HS-5 (cell line): ENCODE measurements around the gene SHMT2.
"Not testable (repeated sequence)": the region's sequence is repeated elsewhere in the genome, so short reads cannot be mapped to it uniquely, and the experiment has no call there.

Source experiments
- DNase-seq: peaks from one replicate; pipeline ENCODE4 v3.0.0-alpha.2; 2012; ENCODE audit warnings: low read depth

Gene SHMT2

DNA sequence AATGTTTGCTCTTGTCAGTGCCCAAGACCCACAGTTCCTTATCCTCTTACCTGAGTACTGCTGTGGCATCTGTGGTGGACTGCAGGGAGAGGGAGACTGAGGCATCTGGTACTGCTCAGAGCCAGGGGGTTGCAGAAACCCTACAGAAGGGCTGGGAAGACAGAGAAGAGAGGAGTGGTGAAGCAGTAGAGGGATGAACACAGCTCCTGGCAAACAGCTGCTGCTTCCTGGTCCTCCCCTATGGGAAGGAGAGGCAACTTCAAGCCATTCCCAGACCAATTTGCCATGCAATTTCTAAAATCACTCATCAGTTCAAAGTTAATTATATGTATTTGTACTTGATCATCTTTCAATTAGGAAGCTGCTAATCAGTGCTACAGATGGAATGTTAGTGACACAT is 37.2 kb downstream of the SHMT2 start:
- no peak for DNase-seq

DNA sequence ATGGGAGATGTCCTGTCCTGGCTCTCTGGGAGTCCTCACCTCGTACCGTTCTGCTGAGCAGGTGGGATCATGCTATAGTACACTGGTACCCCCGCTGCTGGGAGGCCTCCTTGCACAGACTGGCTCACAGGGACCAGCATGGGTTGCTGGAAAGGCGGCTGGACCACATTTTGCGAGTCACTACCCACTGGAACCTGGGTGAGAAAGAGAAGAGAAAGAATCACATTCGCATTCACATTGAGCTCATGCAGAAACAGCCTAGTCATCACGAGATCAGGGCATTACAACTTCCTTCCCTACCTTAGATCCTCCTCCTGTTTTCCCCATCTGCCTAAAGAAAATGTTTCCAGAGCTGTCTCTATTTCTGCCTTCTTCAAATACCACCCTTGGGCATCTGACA is 38.8 kb downstream of the SHMT2 start:
- peak; percentile 25 for DNase-seq

DNA sequence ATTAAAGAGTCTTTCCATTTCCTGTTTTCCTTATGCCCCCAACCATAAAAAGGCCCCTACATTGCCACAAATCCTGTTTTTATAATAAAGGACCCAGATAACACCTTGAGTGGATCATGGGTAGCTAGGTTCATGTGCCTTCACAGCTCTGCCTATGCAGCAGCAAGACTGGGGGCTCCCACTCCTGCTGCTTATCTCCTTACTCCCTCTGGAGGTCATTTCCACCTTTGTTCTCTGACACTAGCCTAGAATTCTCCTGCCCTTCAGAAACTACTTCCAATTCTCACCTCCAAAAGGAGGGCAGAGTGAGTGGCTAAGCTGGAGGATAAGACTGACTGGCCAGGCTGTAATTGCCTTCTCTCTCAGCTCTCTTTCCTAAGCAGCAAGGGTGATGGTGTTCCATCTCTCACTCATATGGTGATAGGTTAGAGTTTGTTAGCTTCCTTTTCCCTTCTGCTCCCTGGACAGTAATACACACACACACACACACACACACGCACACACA is 41.5 kb downstream of the SHMT2 start:
- no peak for DNase-seq

DNA sequence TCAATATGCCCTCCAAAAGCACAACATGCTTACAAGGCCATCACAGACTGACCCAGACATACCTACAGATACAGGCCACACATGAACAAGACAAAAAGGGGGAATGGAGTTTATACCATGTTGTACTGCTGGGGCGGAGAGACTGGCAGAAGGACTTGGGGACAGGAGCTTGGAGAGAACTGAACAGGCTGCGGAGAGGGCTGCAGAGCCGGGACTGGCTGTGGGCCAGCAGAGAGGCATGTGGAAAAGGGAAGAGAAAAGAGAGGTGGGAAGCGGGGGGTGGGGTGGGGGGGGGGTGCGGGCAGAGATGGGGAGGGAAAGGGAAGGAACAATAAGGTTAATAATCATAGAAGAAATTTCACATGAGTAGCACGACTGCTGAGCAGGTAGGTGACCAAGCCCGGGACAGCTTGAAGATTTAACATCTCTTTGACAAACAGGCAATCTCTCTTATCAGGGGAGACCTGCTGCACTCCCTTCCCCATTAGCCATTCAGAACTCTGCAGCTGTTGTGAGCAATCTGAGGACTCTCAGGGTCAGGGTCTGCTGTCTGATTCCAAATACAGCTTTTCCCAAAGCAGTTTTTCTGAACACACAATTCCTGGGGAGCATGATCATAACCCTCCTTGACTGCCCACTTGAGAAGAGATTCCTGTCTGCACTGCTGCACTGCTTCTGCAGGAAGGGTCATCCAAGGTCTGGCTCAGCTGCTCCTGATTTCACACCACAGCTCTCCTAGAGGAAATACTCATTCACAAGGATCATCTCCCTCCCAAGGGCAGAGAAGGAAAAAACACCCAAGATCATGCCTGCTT is 43.0 kb downstream of the SHMT2 start:
- no peak for DNase-seq

DNA sequence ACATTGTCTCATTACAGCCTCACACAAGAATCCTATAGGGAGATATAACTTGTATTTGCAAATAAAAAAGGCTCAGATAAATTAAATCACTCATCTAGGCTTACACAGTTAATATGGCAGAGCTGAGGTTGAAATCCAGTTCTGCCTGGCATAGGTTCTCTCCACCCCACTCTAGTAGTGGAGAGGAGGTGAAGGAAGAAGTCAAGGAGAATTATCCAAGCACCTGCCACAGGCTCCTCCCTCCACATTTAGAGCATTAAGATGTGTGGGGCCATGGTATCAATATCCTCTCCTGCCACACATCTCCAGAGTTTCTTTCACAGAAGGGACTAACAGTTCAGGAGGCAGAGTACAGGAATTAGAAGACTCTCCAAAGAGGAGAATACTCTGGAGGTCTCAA is 44.0 kb downstream of the SHMT2 start:
- DNase-seq = no peak

DNA sequence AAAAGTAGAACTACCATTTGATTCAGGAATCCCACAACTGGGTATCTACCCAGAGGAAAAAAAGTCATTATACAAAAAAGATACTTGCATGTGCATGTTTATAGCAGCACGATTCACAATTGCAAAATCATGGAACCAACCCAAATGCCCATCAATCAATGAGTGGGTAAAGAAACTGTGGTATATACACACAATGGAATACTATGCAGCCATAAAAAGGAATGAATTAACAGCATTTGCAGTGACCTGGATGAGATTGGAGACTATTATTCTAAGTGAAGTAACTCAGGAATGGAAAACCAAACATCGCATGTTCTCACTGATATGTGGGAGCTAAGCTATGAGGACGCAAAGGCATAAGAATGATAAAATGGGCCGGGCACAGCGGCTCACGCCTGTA is 46.7 kb downstream of the SHMT2 start:
- DNase-seq = not testable (repeated sequence)

DNA sequence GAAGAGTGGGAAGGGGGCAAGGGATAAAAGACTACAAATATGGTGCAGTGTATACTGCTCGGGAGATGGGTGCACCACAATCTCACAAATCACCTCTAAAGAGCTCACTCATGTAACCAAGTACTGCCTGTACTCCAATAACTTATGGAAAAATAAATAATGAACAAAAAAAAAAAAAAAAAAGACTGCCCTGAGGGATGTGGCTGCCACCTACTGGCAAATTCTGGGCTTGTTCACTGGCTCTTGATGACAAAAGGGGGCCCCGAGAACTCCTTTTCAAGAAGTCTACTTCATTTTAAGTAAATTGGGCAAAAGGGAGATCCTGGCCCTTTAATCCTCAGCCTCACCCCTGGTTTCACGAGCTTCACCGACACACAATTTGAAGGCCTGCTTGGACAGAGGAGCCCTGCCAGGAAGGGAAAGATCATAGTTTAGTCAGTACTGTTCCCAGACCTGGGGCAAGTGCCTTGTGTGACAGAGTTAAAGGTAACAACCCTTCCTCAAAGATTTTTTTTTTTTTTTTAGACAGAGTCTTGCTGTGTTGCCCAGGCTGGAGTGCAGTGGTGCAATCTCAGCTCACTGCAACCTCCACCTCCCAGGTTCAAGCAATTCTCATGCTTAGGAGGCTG is 47.5 kb downstream of the SHMT2 start:
- no peak for DNase-seq

DNA sequence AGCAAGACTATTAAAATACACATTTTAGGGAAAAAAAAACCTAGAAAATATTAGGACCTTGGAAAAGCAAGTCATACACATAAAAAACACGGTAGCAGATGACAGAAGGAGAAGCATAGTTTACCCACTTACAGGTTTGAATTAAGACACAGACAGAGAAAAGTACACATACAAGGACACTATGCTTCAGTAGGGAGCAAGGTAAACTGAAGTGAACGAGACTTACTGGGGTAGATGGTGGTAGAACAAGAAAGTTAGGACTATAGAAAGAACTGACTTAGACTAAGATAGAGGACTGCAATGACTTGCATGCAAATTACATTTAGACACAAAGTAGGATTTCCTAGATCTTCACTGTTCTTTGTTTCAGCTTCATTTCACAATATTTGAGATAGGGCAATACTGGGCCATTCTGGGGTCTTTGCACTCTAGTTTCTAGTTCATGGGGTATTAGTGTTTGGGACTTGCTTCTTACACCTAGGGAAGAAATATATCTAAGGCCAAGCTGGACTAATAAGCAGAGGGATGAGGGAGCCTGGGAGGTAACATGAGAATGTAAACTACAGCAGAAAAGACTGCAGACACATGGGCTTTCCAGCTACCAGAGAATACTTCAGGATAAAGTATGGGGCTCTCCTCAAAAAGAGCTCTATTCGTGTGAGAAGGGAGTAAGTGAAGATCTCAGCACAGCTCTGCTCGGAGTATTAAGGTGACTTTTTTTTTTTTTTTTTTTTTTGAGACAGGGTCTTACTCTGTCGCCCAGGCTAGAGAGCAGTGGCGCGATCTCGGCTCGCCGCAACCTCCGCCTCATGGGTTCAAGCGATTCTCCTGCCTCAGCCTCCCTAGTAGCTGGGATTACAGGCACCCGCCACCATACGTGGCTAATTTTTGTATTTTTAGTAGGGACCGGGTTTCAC is 49.2 kb downstream of the SHMT2 start:
- no peak for DNase-seq

DNA sequence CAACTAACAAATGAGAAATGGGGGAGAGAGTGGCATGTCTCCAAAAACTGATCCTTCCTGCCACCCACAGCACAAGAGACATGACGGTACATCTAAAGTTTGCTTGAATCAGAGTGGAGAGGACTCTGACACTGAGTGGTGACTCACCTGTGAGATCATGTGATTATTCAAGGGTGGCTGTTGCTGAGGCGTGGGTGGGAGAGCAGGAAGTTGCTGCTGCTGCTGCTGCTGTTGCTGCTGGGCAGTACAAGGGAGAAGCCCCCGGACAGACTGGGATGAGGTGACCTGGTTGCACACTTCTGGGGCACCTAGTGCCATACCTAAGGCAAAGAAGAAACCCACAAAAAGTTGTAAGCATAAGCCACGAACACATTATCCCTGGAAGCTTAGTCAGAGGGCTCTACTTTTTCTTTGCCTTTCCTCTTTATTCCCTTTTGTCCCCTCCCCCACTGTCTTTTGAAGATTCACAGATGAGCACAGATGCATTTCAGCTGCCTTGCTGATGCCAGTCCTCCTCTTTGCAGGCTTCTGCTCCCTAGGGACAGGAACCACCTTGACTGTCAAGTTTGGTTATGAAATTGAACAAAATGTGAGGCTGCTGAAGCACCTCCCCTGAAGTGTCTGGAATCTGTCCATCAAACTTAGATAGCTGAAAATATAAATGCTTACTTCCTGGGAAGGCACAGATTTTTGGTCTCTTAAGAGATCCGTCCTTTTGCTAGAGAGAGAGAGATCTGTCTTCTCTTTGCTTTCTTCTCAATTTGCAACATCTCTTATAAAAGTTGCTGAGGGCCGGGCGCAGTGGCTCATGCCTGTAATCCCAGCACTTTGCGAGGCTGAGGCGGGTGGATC is 50.9 kb downstream of the SHMT2 start:
- peak; percentile 80 for DNase-seq

DNA sequence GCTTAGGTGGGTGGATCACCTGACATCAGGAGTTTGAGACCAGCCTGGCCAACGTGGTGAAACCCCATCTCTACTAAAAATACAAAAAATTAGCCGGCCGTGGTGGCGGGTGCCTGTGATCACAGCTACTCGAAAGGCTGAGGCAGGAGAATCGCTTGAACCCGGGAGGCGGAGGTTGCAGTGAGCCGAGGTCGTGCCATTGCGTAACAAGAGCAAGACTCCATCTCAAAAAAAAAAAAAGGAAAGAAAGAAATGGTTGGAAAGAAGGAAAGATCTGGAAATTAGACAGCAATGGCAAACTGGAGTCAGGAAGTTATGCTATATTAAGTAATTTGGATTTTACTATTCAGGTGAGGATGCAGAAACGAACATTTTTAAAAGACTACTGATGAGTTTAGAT is 52.6 kb downstream of the SHMT2 start:
- not testable (repeated sequence) for DNase-seq
